Activated CD8-positive, alpha-beta memory T cell treated with anti-CD3 and anti-CD28 coated beads for 24 hours (primary cell): ENCODE measurements around the gene ZFAND3.
"Not testable (repeated sequence)": the region's sequence is repeated elsewhere in the genome, so short reads cannot be mapped to it uniquely, and the experiment has no call there.

Source experiments
- DNase-seq: peaks from one replicate; pipeline ENCODE4 v3.0.0-alpha.2; 2020

ZFAND3 gene

DNA sequence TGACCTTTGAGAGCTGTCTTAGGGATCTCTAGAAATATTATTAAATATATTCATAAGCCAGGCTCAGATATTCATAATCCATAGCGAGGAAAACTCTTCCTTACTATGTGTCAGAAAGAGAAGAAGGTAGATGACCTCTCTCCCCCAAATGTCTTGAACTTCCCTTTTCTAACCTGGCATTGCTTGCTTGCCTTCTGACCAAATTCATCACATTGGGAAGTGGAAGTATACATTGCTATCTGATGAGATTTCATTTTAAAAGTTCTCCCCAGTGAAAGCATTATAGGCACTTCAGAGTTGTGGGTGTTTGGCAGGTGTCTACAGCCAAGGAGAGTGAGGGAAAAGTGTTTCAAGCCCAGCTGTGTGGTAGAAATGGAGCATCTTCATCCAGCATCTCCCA lies 197.3 kb downstream of the ZFAND3 start:
- no peak for DNase-seq

DNA sequence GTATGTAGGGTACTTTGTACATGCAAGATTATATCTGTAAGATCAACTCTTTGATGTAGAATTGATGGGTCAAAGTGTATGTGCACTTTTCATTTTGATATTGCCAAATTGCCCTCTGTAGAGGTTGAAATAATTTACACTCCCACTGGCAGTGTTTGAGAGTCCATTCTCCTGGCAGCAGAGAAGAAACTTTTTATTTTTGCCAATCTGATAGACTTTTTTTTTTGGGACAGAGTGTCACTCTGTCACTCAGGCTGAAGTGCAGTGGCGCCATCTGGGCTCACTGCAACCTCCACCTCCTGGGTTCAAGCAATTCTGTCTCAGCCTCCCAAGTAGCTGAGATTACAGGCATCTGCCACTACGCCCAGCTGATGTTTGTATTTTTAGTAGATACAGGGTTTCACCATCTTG lies 199.2 kb downstream of the ZFAND3 start:
- DNase-seq: no peak

- no peak for DNase-seq
Observed at GRCh38 chr6:38020593-38020992, 201.1 kb downstream of the ZFAND3 start.

DNA sequence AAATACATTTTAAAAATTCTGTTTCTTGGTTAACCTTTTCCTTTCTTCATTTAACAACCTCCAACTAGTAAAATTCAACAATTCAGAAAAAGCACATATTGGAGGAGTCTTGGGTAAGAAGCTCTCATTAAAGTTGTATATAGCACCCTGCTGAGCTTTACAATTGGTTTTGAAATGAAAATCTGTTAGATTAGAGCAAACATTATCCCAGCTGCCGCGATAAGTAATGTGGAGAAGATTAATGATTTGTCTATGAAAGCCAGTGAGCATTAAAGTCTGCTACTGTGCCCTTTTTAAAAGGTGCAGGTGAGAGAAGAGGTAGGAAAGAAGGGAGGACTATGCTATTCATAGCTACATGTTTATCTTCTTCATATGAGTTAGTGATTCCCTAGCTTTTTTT lies 201.5 kb downstream of the ZFAND3 start:
- no peak for DNase-seq

- DNase-seq: no peak
Observed at GRCh38 chr6:38021571-38021970, 202.0 kb downstream of the ZFAND3 start.

DNA sequence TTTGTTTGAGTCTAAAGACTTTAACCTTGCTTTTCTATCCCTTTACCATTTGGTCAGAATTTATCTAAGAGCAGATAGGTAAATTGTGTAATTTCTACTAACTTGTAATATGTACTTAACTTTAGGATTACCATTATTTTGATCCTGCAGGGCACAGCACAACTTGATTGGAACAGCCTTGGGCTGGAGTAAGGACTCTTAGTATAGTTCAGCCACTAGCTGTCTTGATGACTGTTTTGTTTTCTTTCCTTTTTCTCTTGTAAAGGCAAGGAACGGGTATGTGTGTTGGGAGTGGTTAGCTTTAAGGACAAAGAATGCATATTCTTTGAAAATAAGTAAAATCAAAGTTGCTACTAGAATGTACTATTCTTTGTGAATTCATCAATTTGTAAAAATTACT lies 203.2 kb downstream of the ZFAND3 start:
- no peak for DNase-seq

DNA sequence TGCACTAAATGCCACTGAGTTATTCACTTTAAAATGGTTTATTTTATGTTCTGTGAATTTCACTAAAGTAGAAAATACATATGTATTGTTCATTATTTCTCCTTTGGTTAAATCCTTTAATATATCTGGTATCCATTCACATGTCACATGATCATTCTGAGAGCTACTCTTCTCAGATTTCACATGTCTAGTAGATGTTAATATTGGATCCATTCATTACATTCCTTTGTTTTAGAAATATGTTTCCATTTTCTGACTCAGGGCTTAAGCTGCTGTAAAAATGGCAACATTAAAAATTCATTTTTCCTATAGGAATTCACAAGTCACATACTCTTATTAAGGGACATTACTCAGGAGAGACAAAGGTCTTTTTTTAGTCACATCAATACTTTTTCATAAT lies 205.4 kb downstream of the ZFAND3 start:
- no peak for DNase-seq

- no peak for DNase-seq
Observed at GRCh38 chr6:38025451-38025850, 205.9 kb downstream of the ZFAND3 start.

GRCh38 chr6:38027685-38028373 lies 208.3 kb downstream of the ZFAND3 start:
- no peak for DNase-seq

DNA sequence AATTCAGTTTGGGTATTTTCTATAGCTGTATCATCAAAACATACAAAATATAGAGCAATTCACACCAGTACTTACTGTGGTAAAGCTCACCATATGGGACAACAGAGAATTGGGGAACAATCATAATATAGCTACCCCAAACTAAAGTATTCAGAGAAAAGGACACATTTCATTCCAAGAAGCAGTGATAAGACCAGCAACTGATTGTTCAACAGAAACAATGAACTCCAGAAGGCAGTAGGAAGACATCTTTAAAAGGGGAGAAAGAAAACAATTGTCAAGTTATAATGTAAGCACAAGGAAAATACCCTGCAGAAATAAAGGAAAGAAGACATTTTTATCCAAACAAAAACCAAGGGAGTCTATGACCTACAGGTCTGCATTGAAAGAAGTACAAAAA lies 210.9 kb downstream of the ZFAND3 start:
- no peak for DNase-seq

DNA sequence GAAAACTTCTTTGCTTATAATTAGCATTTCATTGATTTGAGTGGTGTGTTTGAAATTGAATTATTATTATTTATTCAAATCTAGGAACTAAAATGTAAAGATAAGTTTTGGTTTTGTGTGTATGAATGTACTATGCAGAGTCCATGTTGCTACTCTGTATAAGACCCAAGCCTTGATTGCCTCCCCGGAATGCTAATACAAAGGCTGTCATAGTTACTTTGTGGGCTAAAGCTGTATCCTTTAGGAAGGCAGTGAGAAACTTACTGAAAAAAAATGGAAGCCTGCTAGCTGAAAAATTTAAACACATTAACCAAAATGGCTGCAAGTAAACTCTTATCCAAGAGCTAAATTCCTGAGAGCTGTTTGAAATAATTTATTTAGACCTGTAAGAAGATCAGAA lies 213.3 kb downstream of the ZFAND3 start:
- DNase-seq: no peak

DNA sequence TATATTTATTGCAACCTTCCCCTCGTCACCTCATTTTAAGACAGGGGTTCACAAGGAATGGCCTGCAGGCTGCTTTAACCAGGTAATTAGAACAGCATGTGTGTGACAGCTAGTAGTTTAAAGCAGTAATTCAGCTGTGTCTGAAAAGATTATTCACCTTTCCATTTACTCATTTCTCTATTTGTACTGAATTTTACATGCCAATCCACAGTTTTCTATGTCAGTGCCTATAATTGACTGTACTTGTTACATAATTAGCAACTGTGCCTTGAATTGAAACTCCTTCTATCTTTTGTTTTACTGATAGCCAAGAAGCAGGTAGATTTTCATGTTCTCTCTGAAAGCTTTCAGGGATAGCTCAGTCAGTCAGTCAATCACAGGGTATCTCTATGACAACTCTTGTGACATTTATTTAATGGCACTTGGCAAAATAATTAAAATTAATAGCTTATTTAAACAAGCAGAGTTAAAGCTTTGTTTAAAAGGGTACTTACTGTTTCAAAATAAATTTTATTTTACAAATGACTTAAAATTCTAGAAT lies 214.0 kb downstream of the ZFAND3 start:
- no peak for DNase-seq

- no peak for DNase-seq
Observed at GRCh38 chr6:38034274-38034914, 214.9 kb downstream of the ZFAND3 start.

GRCh38 chr6:38035478-38035877 lies 216.0 kb downstream of the ZFAND3 start:
- no peak for DNase-seq

DNA sequence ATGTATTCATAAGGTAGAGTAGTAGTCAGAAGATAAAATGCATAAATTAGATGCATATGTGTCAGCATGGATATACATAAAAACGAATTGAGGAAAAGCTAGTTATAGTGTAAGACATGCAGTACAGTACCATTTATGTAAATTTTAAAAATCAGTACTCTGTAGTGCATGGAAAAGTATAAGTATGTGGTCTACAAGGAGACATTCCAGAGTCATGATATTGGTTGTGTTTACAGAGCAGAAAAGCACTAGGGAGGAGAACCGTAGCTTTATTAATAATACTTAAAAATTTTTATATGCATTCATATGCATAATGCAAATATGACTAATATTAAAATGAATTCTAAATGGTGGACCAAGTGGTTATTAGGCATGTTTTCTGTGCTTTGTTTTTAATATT lies 220.0 kb downstream of the ZFAND3 start:
- DNase-seq: no peak

GRCh38 chr6:38040254-38040653 lies 220.7 kb downstream of the ZFAND3 start:
- DNase-seq: no peak

DNA sequence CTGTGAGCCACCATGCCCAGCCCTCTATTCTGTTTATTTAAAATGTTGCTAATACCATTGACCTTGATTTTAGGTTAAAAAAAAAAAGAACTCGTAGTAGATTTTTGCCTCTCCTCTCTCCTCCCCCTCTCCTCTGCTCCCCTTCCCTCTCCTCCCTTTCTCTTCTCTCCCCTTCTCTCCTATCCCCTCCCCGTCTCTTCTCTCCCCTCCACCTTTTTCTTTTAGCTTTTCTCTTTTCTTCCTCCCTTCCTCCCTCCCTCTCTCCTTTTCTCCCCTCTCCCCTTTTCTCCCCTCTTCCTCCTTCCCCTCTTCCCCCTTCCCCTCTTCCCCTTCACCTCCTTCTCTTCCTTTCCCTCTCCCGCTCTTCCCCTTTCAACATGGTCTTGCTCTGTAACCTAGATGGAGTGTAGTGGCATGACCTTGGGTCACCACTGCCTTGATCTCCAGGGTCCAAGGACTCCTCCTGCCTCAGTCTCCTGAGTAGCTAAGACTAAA lies 223.8 kb downstream of the ZFAND3 start:
- no peak for DNase-seq

- no peak for DNase-seq
Observed at GRCh38 chr6:38045701-38046305, 226.3 kb downstream of the ZFAND3 start.

- no peak for DNase-seq
Observed at GRCh38 chr6:38047562-38047961, 228.0 kb downstream of the ZFAND3 start.

- DNase-seq: not testable (repeated sequence)
Observed at GRCh38 chr6:38049861-38050397, 230.4 kb downstream of the ZFAND3 start.

GRCh38 chr6:38051819-38052434 lies 232.4 kb downstream of the ZFAND3 start:
- no peak for DNase-seq

GRCh38 chr6:38054527-38055202 lies 235.1 kb downstream of the ZFAND3 start:
- DNase-seq: no peak

GRCh38 chr6:38055203-38055589 lies 235.7 kb downstream of the ZFAND3 start:
- no peak for DNase-seq
